ENCODE measurements around the gene DISC1. TPM values are rescaled to one million over a fixed set of nuclear protein-coding genes. Genes with fewer than 3 reads are reported as not detected.

DISC1 gene
- total RNA-seq, 2 experiments from 2014 or later = 1.1 to 1.6 TPM

GRCh38 chr1:231866392-231867331 lies 240.1 kb downstream of the DISC1 start:
- ChIA-PET POLR2A (no interaction called here), CTCF (interaction anchor here (0.7 to 1.2 kb wide), 5 partner anchors 10 to 160 kb away, joined by 3 to 4 read pairs (median 3); no protein-coding TSS in a partner anchor)

DNA sequence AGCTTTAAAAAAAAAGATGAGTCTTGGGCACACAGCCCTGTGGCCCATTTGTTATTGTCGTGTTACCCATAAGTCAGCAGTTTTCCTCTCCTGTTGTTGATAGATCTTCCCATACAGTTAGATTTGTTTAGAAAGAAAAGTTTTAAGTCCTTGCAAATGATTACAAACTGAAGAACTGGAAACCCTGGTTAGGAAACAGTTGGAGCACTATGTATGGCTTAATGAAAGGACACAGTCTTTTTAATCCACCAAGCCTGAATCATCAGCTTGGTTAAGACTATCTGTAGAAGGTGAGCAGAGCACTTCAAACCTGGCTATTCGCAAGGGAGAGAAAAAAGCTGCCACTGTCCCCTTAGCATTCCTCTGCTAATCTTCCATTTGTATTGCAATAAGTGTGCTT lies 241.0 kb downstream of the DISC1 start:
- ChIA-PET POLR2A (no interaction called here), CTCF (interaction anchor here (1.1 kb wide), 2 partner anchors 64 to 111 kb away, joined by 3 to 4 read pairs; no protein-coding TSS in a partner anchor)

DNA sequence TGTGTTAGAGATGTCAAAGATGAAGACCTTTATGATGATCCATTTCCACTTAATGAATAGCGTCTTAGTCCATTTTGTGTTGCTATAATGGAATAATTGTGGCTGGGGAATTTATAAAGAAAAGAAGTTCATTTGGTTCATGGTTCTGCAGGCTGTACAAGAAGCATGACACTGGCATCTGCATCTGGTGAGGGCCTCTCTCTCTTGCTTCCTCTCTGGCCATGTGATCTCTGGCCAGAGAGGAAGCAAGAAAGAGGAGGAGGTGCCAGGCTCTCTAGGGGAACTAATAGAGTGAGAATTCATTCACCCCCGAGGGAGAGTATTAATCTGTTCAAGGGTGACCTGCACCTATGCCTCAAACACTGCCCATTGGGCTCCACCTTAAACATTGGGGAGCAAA lies 242.8 kb downstream of the DISC1 start:
- ChIA-PET CTCF (interaction anchor here (1.0 to 1.2 kb wide), 2 partner anchors 62 to 758 kb away, joined by 3 to 4 read pairs; no protein-coding TSS in a partner anchor), POLR2A (no interaction called here)

DNA sequence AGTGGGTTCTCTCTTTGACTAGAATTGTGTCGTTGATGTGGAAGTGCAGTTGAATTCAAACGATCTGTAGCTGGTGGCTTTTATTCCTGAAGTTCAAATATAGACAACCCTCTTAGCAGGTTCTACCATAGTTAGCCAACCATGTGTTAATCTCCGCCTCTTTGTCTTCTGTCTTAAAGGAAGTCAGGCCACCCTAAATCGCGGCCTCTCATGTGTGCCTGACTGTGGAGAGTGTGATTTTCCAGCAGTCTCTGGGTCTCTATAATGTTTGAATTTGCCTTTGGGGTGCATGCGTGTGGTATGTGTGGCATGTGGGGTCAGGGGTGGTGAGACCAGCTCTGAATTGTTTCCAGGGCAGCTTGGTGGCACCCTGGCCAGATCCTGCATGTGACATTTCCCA lies 244.9 kb downstream of the DISC1 start:
- ChIA-PET POLR2A (no interaction called here), CTCF (no interaction called here)

- ChIA-PET POLR2A (no interaction called here), CTCF (no interaction called here)
Measured at GRCh38 chr1:231871878-231872277, 245.3 kb downstream of the DISC1 start.

GRCh38 chr1:231872461-231872910 lies 245.9 kb downstream of the DISC1 start:
- ChIA-PET CTCF (no interaction called here), POLR2A (no interaction called here)

- ChIA-PET POLR2A (no interaction called here), CTCF (no interaction called here)
Measured at GRCh38 chr1:231878737-231879136, 252.1 kb downstream of the DISC1 start.

DNA sequence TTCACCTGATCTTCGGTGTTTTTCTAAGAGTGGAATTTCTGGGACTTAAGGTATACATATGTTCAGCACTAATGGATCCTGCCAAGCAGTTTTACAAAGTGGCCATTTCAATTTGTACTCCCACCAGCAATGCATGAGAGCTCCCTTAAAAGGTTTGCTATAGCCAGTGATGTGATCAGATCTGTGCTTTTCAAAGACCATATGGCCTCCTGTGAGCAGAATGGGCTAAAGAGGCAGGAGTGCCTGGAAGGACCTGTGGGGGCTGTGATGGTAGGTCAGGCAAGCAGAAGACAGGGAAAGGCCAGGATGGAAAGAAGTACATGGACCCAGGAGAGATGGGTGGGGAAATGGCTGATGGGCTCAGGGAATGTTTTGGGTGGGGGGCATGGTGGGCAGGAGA lies 252.7 kb downstream of the DISC1 start:
- CTCF ChIA-PET = no interaction called here

DNA sequence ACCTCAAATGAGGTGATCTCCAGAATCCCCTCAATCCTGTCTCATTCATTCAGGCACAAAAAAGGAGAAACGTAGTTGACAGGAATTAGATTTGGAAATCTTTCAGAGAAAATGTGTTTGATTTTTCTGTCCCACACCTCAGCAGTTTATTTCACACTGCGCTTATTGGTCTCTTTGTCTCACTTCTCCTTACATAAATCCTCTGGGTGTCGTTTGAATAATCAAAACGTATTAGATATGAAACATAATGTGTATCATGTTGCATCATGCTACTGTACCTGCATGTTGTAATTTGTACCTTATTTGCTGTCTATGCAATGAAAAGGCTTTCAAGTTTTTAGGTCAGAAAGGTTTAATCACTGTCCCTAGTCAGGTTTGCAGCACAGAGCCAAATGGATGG lies 255.7 kb downstream of the DISC1 start:
- ChIA-PET POLR2A (no interaction called here), CTCF (no interaction called here)

More for the DNA sequence above, 252.7 kb downstream of the DISC1 start:
- POLR2A ChIA-PET = no interaction called here

GRCh38 chr1:231882790-231883189 lies 256.2 kb downstream of the DISC1 start:
- POLR2A ChIA-PET = no interaction called here

GRCh38 chr1:231883382-231883781 lies 256.8 kb downstream of the DISC1 start:
- CTCF ChIA-PET = no interaction called here

More at GRCh38 chr1:231882790-231883189, 256.2 kb downstream of the DISC1 start:
- CTCF ChIA-PET = no interaction called here

DNA sequence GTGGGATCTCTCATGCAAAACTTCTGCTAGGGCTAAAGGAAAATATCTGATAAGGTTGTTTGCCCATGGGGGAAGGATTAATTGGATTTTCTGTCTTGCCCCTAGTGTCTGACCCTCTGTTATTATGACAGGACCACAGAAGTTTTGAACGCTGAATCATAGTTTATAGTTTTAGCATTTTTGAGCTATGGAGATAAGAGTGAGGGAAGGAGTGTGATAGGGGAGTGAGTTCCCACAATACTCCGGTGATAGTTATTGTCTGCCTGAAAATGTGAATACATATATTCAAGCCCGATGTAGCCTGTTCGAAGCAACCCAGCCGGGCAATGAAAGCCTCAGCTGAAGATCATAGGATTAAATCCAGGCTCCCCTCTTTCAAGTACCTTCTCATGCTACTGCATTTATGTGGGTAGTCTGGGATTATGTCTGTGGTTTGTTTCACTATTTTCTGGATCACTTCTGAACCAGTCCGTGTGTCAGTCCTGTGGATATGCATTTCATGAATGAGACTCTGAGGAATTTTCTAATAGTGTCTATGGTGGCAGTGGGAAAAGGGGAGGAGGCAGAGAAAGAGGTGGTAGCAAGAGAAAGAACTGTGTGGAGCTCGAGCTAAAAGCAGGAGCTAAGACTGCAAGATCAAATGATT lies 258.7 kb downstream of the DISC1 start:
- ChIA-PET POLR2A (no interaction called here), CTCF (no interaction called here)

More at GRCh38 chr1:231883382-231883781, 256.8 kb downstream of the DISC1 start:
- POLR2A ChIA-PET = no interaction called here

GRCh38 chr1:231887166-231887565 lies 260.6 kb downstream of the DISC1 start:
- ChIA-PET CTCF (no interaction called here), POLR2A (no interaction called here)

GRCh38 chr1:231887866-231888265 lies 261.3 kb downstream of the DISC1 start:
- POLR2A ChIA-PET = no interaction called here
- CTCF ChIA-PET = no interaction called here

GRCh38 chr1:231890791-231891190 lies 264.2 kb downstream of the DISC1 start:
- CTCF ChIA-PET = no interaction called here
- POLR2A ChIA-PET = no interaction called here

DNA sequence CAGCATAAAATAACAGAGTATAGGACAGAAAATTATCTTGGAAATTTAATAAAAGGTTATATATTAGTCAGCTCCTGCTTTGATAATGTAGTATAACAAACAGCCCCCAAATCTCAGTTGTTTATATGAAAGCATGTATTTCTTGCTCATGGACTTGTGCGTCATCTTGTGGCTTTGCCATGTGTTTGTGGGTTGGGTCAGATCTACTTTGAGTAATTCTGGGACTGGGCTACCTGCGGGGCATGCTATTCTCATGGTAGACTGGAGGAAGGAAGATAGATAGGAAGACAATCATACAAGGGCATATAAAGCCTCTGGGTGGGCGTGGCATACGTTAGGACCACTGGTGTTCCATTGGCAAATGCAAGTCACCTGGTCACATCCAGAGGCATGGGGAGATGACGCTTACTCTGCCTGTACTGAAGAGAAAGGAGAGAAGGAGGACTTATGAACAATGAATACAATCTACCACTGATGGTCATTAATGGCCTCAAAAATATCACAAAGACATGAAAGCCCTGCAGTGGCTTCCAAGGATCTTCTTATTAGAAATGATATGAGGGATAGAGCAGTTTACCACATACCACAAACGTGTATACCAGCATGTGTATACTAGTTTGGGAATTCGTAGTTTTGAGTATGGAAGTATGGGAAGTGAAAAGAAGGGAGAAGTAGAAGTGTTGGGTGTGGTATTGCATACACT lies 267.0 kb downstream of the DISC1 start:
- ChIA-PET CTCF (interaction anchor here (0.7 kb wide), 1 partner anchor 589 kb away, joined by 3 read pairs; no protein-coding TSS in a partner anchor), POLR2A (no interaction called here)

DNA sequence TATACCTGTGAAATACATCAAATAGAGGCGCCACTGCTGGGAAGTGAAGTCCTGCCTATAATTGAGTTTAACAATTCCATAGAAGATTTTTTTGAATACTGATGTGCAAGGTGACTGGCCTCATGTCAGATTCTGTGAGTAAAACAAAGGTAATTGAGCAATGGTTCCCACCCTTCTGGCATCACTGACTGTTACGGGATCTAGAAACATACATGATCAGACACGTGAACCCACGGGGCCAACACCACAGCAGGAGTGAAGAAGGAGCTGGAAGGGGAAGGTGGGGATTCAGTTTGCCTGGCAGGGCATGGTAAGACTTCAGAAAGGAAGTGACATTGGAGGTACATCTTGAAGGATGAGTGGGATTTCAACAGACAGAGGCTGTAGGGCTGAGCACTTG lies 270.2 kb downstream of the DISC1 start:
- POLR2A ChIA-PET = no interaction called here
- CTCF ChIA-PET = no interaction called here

DNA sequence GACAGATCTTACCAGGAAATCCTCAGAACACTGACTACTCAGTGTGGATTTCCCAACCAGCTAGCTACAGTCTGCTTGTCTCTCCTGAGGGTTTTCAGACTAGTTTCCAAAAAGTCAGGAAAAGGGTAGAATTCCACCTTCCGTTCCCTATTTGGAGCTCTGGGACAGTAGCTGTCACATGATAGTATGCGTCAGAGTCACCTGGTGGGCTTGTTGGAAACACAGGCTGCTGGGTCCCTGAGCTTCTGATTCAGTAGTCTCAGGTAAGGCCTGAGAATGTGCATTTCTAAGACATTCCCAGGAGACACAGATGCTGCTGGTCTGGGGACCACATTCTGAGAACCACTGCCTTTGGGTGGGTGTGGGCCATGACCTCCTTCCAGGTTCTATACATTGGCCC lies 272.5 kb downstream of the DISC1 start:
- POLR2A ChIA-PET = no interaction called here
- CTCF ChIA-PET = interaction anchor here (0.9 kb wide), 1 partner anchor 33 kb away, joined by 3 read pairs; no protein-coding TSS in a partner anchor

GRCh38 chr1:231899713-231900435 lies 273.3 kb downstream of the DISC1 start:
- POLR2A ChIA-PET = no interaction called here
- CTCF ChIA-PET = no interaction called here

DNA sequence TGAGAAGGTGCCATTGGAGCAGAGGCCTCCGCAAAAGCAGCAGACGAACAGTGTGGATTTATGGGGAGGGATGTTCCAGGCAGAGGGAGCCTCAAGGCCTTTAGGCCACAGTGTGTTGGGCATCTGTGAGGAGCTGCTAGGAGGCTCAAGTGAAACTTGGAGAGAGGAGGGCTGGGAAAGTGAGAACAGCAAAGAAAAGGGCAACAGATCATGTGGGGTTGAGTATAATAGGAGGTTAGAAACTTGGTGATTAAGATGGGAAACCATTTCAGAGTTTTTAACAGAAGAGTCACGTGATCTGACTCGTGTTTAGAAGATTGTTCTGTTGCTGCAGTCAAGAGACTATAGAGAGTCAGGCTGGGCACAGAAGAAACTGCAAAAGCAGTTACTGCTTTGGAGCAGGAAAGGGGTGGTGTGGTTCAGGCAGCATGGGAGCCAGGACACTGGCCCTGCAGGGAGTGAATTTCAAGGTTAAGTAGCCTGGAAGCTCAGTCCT lies 277.0 kb downstream of the DISC1 start:
- CTCF ChIA-PET = no interaction called here
- POLR2A ChIA-PET = no interaction called here

Measured in activated CD8-positive, alpha-beta memory T cell treated with anti-CD3 and anti-CD28 coated beads for 36 hours (primary cell).